ENCODE data around the gene F2R. TPM values are rescaled to one million over a fixed set of nuclear protein-coding genes. Genes with fewer than 3 reads are reported as not detected.
"Not testable (repeated sequence)": the region's sequence is repeated elsewhere in the genome, so short reads cannot be mapped to it uniquely, and the experiment has no call there.

The F2R gene
- 1 to 10 TPM; 1.4 to 5.6 (median 4.3) TPM for total RNA-seq

GRCh38 chr5:76715736-76716455, at the start of gene F2R:
Gene F2R, plus strand, starts transcription at chr5:76716126. Its CDS starts 182 bp downstream, at chr5:76716308.
- DNase-seq (peak; percentile 34), ATAC-seq (peak; percentile 80 to 85)
- no peaks in the 10 kb centered on the region for H3K36me3 Mint-ChIP-seq (ENCODE audit: insufficient read depth)
- H3K27me3 Mint-ChIP-seq (ENCODE audit: low read depth), result peaks cover 32% of the 10 kb centered on the region
- peak within 1 kb of the TSS; percentile 83 for H3K4me3 Mint-ChIP-seq
- H3K9me3 Mint-ChIP-seq, result no peaks in the 10 kb centered on the region
- H3K4me1 Mint-ChIP-seq (ENCODE audit: low read depth), result peaks cover 32% of the 10 kb centered on the region

GRCh38 chr5:76667495-76667894, 48.4 kb upstream of the F2R start:
- no peak for DNase-seq
- Mint-ChIP-seq H3K4me3 (no peak overlapping the region), H3K4me1 (ENCODE audit: low read depth) (no peaks in the 10 kb centered on the region), H3K27me3 (ENCODE audit: low read depth) (no peaks in the 10 kb centered on the region), H3K36me3 (ENCODE audit: insufficient read depth) (peaks cover 46% of the 10 kb centered on the region), H3K9me3 (no peaks in the 10 kb centered on the region)
- no peak for ATAC-seq

- Mint-ChIP-seq H3K9me3 (no peaks in the 10 kb centered on the region), H3K36me3 (ENCODE audit: insufficient read depth) (peaks cover 54% of the 10 kb centered on the region), H3K4me3 (no peak overlapping the region), H3K27me3 (ENCODE audit: low read depth) (no peaks in the 10 kb centered on the region), H3K4me1 (ENCODE audit: low read depth) (no peaks in the 10 kb centered on the region)
- ATAC-seq, result no peak
- DNase-seq, result no peak
These were observed 46.7 kb upstream of the F2R start for GRCh38 chr5:76669245-76669644.

- Mint-ChIP-seq H3K4me1 (ENCODE audit: low read depth) (no peaks in the 10 kb centered on the region), H3K36me3 (ENCODE audit: insufficient read depth) (peaks cover 49% of the 10 kb centered on the region), H3K4me3 (no peak overlapping the region), H3K9me3 (no peaks in the 10 kb centered on the region), H3K27me3 (ENCODE audit: low read depth) (no peaks in the 10 kb centered on the region)
- ATAC-seq (no peak), DNase-seq (no peak)
These were observed 45.4 kb upstream of the F2R start for GRCh38 chr5:76670508-76670907.

- peaks cover 52% of the 10 kb centered on the region for H3K36me3 Mint-ChIP-seq (ENCODE audit: insufficient read depth)
- H3K4me1 Mint-ChIP-seq (ENCODE audit: low read depth), result no peaks in the 10 kb centered on the region
- no peaks in the 10 kb centered on the region for H3K9me3 Mint-ChIP-seq
- ATAC-seq (no peak), DNase-seq (no peak)
- no peaks in the 10 kb centered on the region for H3K27me3 Mint-ChIP-seq (ENCODE audit: low read depth)
- H3K4me3 Mint-ChIP-seq, result no peak overlapping the region
These were observed 43.7 kb upstream of the F2R start for GRCh38 chr5:76672242-76672641.

- Mint-ChIP-seq H3K9me3 (no peaks in the 10 kb centered on the region), H3K4me1 (ENCODE audit: low read depth) (no peaks in the 10 kb centered on the region), H3K4me3 (no peak overlapping the region), H3K36me3 (ENCODE audit: insufficient read depth) (peaks cover 53% of the 10 kb centered on the region), H3K27me3 (ENCODE audit: low read depth) (no peaks in the 10 kb centered on the region)
- ATAC-seq (no peak), DNase-seq (no peak)
These were observed 42.8 kb upstream of the F2R start for GRCh38 chr5:76673125-76673524.

GRCh38 chr5:76674330-76675066, 41.4 kb upstream of the F2R start:
- no peaks in the 10 kb centered on the region for H3K27me3 Mint-ChIP-seq (ENCODE audit: low read depth)
- ATAC-seq, result no peak
- H3K4me1 Mint-ChIP-seq (ENCODE audit: low read depth), result no peaks in the 10 kb centered on the region
- no peak for DNase-seq
- no peaks in the 10 kb centered on the region for H3K9me3 Mint-ChIP-seq
- peaks cover 52% of the 10 kb centered on the region for H3K36me3 Mint-ChIP-seq (ENCODE audit: insufficient read depth)
- no peak overlapping the region for H3K4me3 Mint-ChIP-seq

GRCh38 chr5:76675364-76675763, 40.6 kb upstream of the F2R start:
- DNase-seq, result no peak
- H3K9me3 Mint-ChIP-seq, result no peaks in the 10 kb centered on the region
- no peak for ATAC-seq
- no peaks in the 10 kb centered on the region for H3K4me1 Mint-ChIP-seq (ENCODE audit: low read depth)
- H3K36me3 Mint-ChIP-seq (ENCODE audit: insufficient read depth), result peaks cover 53% of the 10 kb centered on the region
- no peak overlapping the region for H3K4me3 Mint-ChIP-seq
- no peaks in the 10 kb centered on the region for H3K27me3 Mint-ChIP-seq (ENCODE audit: low read depth)

- Mint-ChIP-seq H3K9me3 (no peaks in the 10 kb centered on the region), H3K4me1 (ENCODE audit: low read depth) (peaks cover 4% of the 10 kb centered on the region), H3K27me3 (ENCODE audit: low read depth) (no peaks in the 10 kb centered on the region), H3K4me3 (no peak overlapping the region), H3K36me3 (ENCODE audit: insufficient read depth) (peaks cover 40% of the 10 kb centered on the region)
- DNase-seq, result no peak
- ATAC-seq, result no peak
These were observed 38.0 kb upstream of the F2R start for GRCh38 chr5:76677849-76678472.

GRCh38 chr5:76679231-76679630, 36.7 kb upstream of the F2R start:
- no peak for ATAC-seq
- Mint-ChIP-seq H3K4me3 (no peak overlapping the region), H3K9me3 (no peaks in the 10 kb centered on the region), H3K27me3 (ENCODE audit: low read depth) (no peaks in the 10 kb centered on the region), H3K4me1 (ENCODE audit: low read depth) (peaks cover 4% of the 10 kb centered on the region), H3K36me3 (ENCODE audit: insufficient read depth) (peaks cover 41% of the 10 kb centered on the region)
- DNase-seq, result no peak

- H3K9me3 Mint-ChIP-seq; H3K4me1 Mint-ChIP-seq (ENCODE audit: low read depth); ATAC-seq; H3K4me3 Mint-ChIP-seq; DNase-seq; H3K27me3 Mint-ChIP-seq (ENCODE audit: low read depth): not testable (repeated sequence)
- H3K36me3 Mint-ChIP-seq (ENCODE audit: insufficient read depth), result peaks cover 50% of the 10 kb centered on the region
These were observed 35.1 kb upstream of the F2R start for GRCh38 chr5:76680826-76681225.

- no peak overlapping the region for H3K4me3 Mint-ChIP-seq
- no peak for ATAC-seq
- H3K36me3 Mint-ChIP-seq (ENCODE audit: insufficient read depth), result peaks cover 54% of the 10 kb centered on the region
- H3K27me3 Mint-ChIP-seq (ENCODE audit: low read depth), result no peaks in the 10 kb centered on the region
- no peaks in the 10 kb centered on the region for H3K9me3 Mint-ChIP-seq
- DNase-seq, result no peak
- peaks cover 4% of the 10 kb centered on the region for H3K4me1 Mint-ChIP-seq (ENCODE audit: low read depth)
These were observed 34.6 kb upstream of the F2R start for GRCh38 chr5:76681287-76681686.

GRCh38 chr5:76682387-76682786, 33.5 kb upstream of the F2R start:
- peaks cover 4% of the 10 kb centered on the region for H3K4me1 Mint-ChIP-seq (ENCODE audit: low read depth)
- no peaks in the 10 kb centered on the region for H3K27me3 Mint-ChIP-seq (ENCODE audit: low read depth)
- H3K4me3 Mint-ChIP-seq, result no peak overlapping the region
- DNase-seq (no peak), ATAC-seq (no peak)
- peaks cover 46% of the 10 kb centered on the region for H3K36me3 Mint-ChIP-seq (ENCODE audit: insufficient read depth)
- no peaks in the 10 kb centered on the region for H3K9me3 Mint-ChIP-seq

- no peaks in the 10 kb centered on the region for H3K9me3 Mint-ChIP-seq
- H3K36me3 Mint-ChIP-seq (ENCODE audit: insufficient read depth), result peaks cover 46% of the 10 kb centered on the region
- ATAC-seq (no peak), DNase-seq (no peak)
- H3K27me3 Mint-ChIP-seq (ENCODE audit: low read depth), result no peaks in the 10 kb centered on the region
- H3K4me3 Mint-ChIP-seq, result no peak overlapping the region
- H3K4me1 Mint-ChIP-seq (ENCODE audit: low read depth), result peaks cover 4% of the 10 kb centered on the region
These were observed 31.9 kb upstream of the F2R start for GRCh38 chr5:76683816-76684731.

All from activated T-cell treated with anti-CD3 and anti-CD28 coated beads, Interleukin-2, amount 50 U/mL, for 4 hours (primary cell).